Caco-2 (cell line): ENCODE measurements around the gene DAPK1. TPM values are rescaled to one million over a fixed set of nuclear protein-coding genes. Genes with fewer than 3 reads are reported as not detected.

Experiments
- BruUV-seq: library from RNA; stranded (reverse); fragments of 400-500 nt; replicated peaks from 2 replicates; lab custom pipeline; 2021; lab: Mats Ljungman, UMichigan
- CTCF ChIA-PET: fragments of 300-600 bp; sonication (Branson Sonifier 250); formaldehyde crosslinking; loops from one replicate; lab custom pipeline; 2022; ENCODE audit warnings: antibody characterized with exemption; lab: Charles Lee
- POLR2A ChIA-PET: fragments of 300-600 bp; sonication (Branson Sonifier 250); formaldehyde crosslinking; loops from one replicate; lab custom pipeline; 2022; ENCODE audit warnings: antibody characterized with exemption; lab: Charles Lee
- DNase-seq, 2 experiments: peaks; one replicate each; pipeline versions ENCODE4 v3.0.0 to v3.0.0-alpha.2; 2020 to 2022
- H3K27me3 ChIP-seq: replicated peaks from 2 replicates; pipeline ENCODE4 v1.6.0; 2011; ENCODE audit warnings: low read length; ENCODE audit not compliant: control insufficient read depth, insufficient read depth
- H3K36me3 ChIP-seq: 2 replicates; pipeline ENCODE4 v1.5.1; 2011; ENCODE audit warnings: low read length; ENCODE audit not compliant: control insufficient read depth, insufficient read depth
- H3K4me1 ChIP-seq: fragments of 250-450 bp; sonication (Bioruptor Pico); 2 replicates; pipeline ENCODE4 v1.5.1; 2020; ENCODE audit warnings: mild to moderate bottlenecking
- H3K4me3 ChIP-seq: 2 replicates; pipeline ENCODE4 v1.5.1; 2011; ENCODE audit warnings: low read depth, mild to moderate bottlenecking, control low read depth, low read length
- H3K9me3 ChIP-seq: fragments of 250-450 bp; sonication (Bioruptor Pico); 2 replicates; pipeline ENCODE4 v1.5.1; 2020; ENCODE audit warnings: mild to moderate bottlenecking, moderate library complexity
- H3K27ac Mint-ChIP-seq: one replicate; pipeline ENCODE4 v1.8.0; 2022; ENCODE audit warnings: mixed read lengths; ENCODE audit not compliant: unreplicated experiment
- H3K27me3 Mint-ChIP-seq: one replicate; pipeline ENCODE4 v1.8.0; 2022; ENCODE audit warnings: mixed read lengths; ENCODE audit not compliant: insufficient read depth, unreplicated experiment
- H3K36me3 Mint-ChIP-seq: one replicate; pipeline ENCODE4 v1.8.0; 2022; ENCODE audit warnings: mild to moderate bottlenecking, mixed read lengths; ENCODE audit not compliant: insufficient read depth, unreplicated experiment
- H3K4me1 Mint-ChIP-seq: one replicate; pipeline ENCODE4 v1.8.0; 2022; ENCODE audit warnings: low read depth, mixed read lengths; ENCODE audit not compliant: unreplicated experiment
- H3K4me3 Mint-ChIP-seq: one replicate; pipeline ENCODE4 v1.8.0; 2022; ENCODE audit warnings: mild to moderate bottlenecking, moderate library complexity, mixed read lengths; ENCODE audit not compliant: unreplicated experiment
- H3K9me3 Mint-ChIP-seq: one replicate; pipeline ENCODE4 v1.8.0; 2022; ENCODE audit warnings: mixed read lengths; ENCODE audit not compliant: unreplicated experiment
- CTCF ChIP-seq, 2 experiments: fragments of 200-600 bp in 1 of 2; IDR thresholded peaks; 1 replicate in 1 of 2; 2 replicates in 1 of 2; pipeline versions ENCODE4 v1.5.1 to v1.8.0; 2011 to 2022; ENCODE audit warnings: antibody characterized with exemption in 1 of 2, control low read depth in 1 of 2, inconsistent platforms in 1 of 2, low read depth in 1 of 2, low read length in 1 of 2, mild to moderate bottlenecking in 1 of 2, moderate library complexity in 1 of 2; ENCODE audit not compliant: insufficient read depth in 1 of 2, severe bottlenecking in 1 of 2, unreplicated experiment in 1 of 2
- intact Hi-C: fragments of 100-400 bp; cut with micrococcal nuclease; formaldehyde crosslinking; loops from one replicate; pipeline ENCODE4 v1.10.0; 2022; ENCODE audit not compliant: unreplicated experiment
- total RNA-seq: library from RNA; stranded (reverse); gene quantifications from 2 replicates; pipeline ENCODE4 v1.2.3, GENCODE V29; 2022

DAPK1 gene
- total RNA-seq, 1 experiment from 2014 or later: 79.2 TPM

- no peaks in the 10 kb centered on the region for H3K36me3 ChIP-seq
- no peak overlapping the region for H3K4me3 ChIP-seq
- no peaks in the 10 kb centered on the region for H3K9me3 ChIP-seq
- no peak overlapping the region for H3K4me3 Mint-ChIP-seq
- no peaks in the 10 kb centered on the region for H3K27me3 Mint-ChIP-seq
- TF ChIP-seq CTCF (IDR thresholded peaks at IDR 0.05; ENCODE audit: insufficient read depth in 1 of 2, low read depth in 1 of 2, low read length in 1 of 2, severe bottlenecking in 1 of 2, unreplicated experiment in 1 of 2): no peak
- intact Hi-C loops: no loop called here
- ChIA-PET CTCF (no interaction called here), POLR2A (no interaction called here)
- no peaks in the 10 kb centered on the region for H3K36me3 Mint-ChIP-seq
- H3K27ac Mint-ChIP-seq: no peak overlapping the region
- H3K9me3 Mint-ChIP-seq: no peaks in the 10 kb centered on the region
- BruUV-seq: no TSS peak
- no peaks in the 10 kb centered on the region for H3K4me1 Mint-ChIP-seq
- no peak for DNase-seq
- no peaks in the 10 kb centered on the region for H3K27me3 ChIP-seq
- no peaks in the 10 kb centered on the region for H3K4me1 ChIP-seq
These were observed 25.9 kb upstream of the DAPK1 start for GRCh38 chr9:87471746-87472145.

DNA sequence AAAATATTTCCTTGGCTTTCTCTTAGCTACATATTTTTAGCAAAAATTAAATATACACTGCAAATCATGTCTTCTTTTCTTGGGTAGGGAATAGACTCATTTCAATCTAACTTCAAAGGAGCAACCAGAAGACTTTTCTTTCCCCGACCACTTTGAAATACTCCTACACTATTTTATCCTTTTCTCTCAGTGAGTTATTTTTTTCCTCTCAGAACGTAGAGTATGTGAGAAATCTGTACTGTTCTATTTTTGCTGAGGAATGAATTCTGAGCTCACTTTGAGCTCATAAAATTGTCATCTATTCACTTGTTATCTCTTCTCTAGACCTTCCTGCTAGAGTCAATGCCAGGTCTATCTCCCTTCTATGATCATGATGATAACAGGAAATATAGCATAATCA is 22.2 kb upstream of the DAPK1 start:
- no peak for TF ChIP-seq CTCF (IDR thresholded peaks at IDR 0.05; ENCODE audit: insufficient read depth in 1 of 2, low read depth in 1 of 2, low read length in 1 of 2, severe bottlenecking in 1 of 2, unreplicated experiment in 1 of 2)
- POLR2A ChIA-PET: no interaction called here
- no peaks in the 10 kb centered on the region for H3K36me3 Mint-ChIP-seq
- Histone ChIP-seq H3K36me3 (no peaks in the 10 kb centered on the region), H3K4me1 (no peaks in the 10 kb centered on the region), H3K9me3 (no peaks in the 10 kb centered on the region), H3K4me3 (no peak overlapping the region), H3K27me3 (no peaks in the 10 kb centered on the region)
- no peak overlapping the region for H3K4me3 Mint-ChIP-seq
- CTCF ChIA-PET: no interaction called here
- H3K27ac Mint-ChIP-seq: no peak overlapping the region
- H3K4me1 Mint-ChIP-seq: no peaks in the 10 kb centered on the region
- no peaks in the 10 kb centered on the region for H3K27me3 Mint-ChIP-seq
- BruUV-seq: no TSS peak
- intact Hi-C loops: no loop called here
- H3K9me3 Mint-ChIP-seq: no peaks in the 10 kb centered on the region
- DNase-seq: no peak

DNA sequence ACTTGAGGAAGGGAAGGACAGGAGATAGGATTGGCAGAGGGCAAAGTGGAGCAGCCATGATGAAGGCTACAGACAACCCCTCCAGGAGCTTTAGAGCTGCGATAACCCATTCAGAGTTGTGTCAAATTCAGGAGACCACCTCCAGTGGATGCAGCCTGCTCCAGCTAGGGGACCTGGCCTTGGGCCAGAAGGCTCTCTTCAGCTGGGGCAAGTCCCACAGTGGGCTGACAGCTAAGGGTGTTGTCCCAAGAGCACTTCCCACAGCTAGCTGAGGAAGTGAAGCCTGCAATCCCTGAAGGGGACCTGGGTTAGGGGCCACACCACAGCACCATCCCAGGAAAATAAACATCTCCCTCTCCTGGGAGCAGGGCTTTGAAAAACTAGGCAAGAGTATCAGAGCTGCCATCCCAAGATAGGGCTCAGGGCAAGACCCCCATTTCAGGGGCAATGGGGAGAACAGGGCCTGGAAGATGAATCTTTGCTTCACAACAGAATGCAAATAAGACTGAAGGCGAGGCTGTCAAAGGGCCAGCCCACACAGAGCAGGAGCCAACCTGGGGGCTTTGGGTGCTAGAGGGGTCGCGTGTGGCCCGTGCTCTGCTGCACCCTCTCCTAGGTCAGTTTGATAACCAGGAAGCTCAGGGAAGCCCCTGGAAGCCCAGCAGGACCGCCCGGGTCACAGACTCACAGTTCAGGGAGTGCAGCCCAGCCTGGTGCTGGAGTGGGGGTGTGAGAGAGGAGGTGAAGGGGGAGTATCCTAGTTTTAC is 19.3 kb upstream of the DAPK1 start:
- ChIA-PET CTCF (no interaction called here), POLR2A (no interaction called here)
- TF ChIP-seq CTCF (IDR thresholded peaks at IDR 0.05; ENCODE audit: insufficient read depth in 1 of 2, low read depth in 1 of 2, low read length in 1 of 2, severe bottlenecking in 1 of 2, unreplicated experiment in 1 of 2): no peak

More for the DNA sequence above, 19.3 kb upstream of the DAPK1 start:
- Histone ChIP-seq H3K4me1 (no peaks in the 10 kb centered on the region), H3K9me3 (no peaks in the 10 kb centered on the region), H3K27me3 (no peaks in the 10 kb centered on the region), H3K4me3 (no peak overlapping the region), H3K36me3 (no peaks in the 10 kb centered on the region)
- H3K27me3 Mint-ChIP-seq: no peaks in the 10 kb centered on the region
- no peaks in the 10 kb centered on the region for H3K36me3 Mint-ChIP-seq
- intact Hi-C loops: no loop called here
- no peaks in the 10 kb centered on the region for H3K4me1 Mint-ChIP-seq
- H3K27ac Mint-ChIP-seq: no peak overlapping the region
- H3K4me3 Mint-ChIP-seq: no peak overlapping the region
- BruUV-seq: no TSS peak
- no peak for DNase-seq
- no peaks in the 10 kb centered on the region for H3K9me3 Mint-ChIP-seq
